ENCODE measurements around the gene DUT.

The DUT gene

DNA sequence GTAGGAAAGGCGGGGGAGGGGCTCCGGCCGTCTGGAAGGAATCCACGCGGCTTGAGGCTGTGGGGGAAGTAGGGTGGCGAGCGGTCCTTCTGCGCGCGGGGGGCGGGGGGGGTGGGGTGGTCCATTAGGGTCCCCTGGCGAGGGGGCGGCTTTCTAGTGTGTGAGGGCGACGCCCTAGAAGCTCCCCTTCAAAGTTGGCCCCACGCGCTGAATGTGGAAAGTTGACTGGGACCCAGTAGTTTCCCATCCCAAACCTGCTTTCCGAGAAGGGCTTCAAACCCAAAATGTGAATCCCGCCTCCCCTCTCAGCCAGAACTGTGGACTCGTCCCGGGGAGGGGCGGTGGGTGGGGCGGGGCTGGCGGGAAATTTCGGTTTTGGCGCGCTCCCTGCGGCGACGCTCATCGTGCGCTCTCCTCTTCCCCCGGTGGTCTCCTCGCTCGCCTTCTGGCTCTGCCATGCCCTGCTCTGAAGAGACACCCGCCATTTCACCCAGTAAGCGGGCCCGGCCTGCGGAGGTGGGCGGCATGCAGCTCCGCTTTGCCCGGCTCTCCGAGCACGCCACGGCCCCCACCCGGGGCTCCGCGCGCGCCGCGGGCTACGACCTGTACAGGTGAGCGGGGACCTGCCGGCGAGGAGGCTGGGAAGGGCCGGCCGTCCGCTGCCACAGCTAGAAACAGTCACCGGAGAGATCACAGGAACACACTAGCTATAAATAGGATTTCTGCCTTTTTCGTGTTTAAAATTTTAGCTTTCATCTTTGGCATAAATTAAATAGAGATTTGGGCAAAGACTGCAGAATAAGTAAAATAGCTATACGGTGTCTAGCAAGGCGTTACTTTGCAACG lies 790 bp downstream of the DUT start:
- no peak for DNase-seq

DNA sequence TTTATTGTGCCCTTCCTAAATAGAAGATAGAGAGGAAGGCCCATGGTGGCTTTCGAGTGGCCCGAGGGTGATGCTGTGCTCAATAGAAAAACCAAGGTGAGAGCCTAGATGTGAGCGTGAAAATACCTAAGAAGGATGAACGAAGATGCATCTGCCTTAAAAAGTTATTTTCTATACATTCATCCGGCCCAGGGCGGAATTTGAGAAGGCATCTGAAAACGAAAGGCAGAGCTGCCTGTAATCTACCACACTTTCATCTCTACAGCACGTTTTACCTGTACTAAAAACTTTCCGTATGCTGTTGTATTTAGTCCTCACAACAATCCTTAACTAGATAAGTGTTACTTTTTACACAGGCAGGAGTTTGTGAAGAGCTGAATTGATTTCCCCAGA lies 1.4 kb downstream of the DUT start:
- no peak for DNase-seq

GRCh38 chr15:48333540-48333939 lies 2.3 kb downstream of the DUT start:
- DNase-seq, result no peak

DNA sequence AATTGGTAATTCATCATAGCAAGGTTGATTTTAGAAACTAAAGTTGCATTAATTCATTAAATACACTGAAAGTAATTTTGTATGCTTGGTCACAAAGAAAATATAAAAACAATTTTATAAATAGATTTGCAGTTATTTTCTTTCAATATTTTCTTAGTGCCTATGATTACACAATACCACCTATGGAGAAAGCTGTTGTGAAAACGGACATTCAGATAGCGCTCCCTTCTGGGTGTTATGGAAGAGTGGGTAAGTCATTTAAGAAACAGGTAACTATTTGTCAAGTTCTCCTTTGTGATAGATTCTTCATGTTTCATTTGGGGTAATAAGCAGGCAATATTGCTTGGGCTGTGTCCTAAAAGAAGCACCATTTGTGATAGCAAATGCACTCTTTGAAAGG lies 3.0 kb downstream of the DUT start:
- no peak for DNase-seq

- no peak for DNase-seq
These were observed 5.7 kb downstream of the DUT start for GRCh38 chr15:48336940-48337339.

DNA sequence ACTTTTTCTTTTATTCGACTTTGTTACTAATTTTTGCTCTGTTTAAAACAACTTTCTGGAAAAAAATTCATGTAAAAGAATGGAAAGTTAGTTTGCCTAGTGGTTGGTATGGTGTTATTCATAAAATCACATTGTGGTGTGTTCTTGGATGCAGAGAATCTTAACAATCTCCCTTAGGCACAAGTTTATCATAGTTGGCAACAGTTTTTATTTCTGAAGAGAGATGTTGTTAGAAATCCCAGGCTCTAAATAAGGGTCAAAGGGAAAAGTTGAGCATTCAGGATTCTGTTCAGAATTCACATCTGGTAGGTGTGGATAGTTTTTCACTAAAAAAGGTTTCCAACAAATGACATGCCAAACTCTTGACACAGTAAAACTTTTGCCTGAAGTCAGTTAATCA lies 6.4 kb downstream of the DUT start:
- DNase-seq, result no peak

- DNase-seq, result no peak
These were observed 8.9 kb downstream of the DUT start for GRCh38 chr15:48340111-48340510.

DNA sequence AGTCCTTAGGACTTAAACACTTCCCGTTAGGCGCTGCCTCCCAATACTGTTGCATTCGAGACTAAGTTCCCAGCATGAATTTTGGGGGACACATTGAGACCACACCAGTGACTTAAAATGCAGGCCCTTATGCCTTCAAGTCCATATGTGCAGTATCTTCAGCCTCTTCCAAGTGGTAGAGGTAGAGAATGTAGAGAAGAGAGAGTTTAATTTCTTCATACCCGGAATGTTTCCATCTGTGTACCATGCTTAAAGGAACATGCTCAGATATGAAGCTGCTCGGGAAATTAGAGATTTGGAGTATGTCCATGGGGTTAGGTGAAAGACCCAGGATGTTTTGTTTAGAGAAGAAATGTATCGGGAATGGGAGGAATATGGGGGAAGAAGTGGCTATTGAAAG lies 12.6 kb downstream of the DUT start:
- no peak for DNase-seq

GRCh38 chr15:48345516-48345915 lies 14.3 kb downstream of the DUT start:
- DNase-seq, result no peak

- DNase-seq, result no peak
These were observed 21.3 kb downstream of the DUT start for GRCh38 chr15:48352474-48353072.

GRCh38 chr15:48354694-48355303 lies 23.6 kb downstream of the DUT start:
- DNase-seq, result no peak

- DNase-seq, result no peak
These were observed 24.1 kb downstream of the DUT start for GRCh38 chr15:48355377-48355776.

DNA sequence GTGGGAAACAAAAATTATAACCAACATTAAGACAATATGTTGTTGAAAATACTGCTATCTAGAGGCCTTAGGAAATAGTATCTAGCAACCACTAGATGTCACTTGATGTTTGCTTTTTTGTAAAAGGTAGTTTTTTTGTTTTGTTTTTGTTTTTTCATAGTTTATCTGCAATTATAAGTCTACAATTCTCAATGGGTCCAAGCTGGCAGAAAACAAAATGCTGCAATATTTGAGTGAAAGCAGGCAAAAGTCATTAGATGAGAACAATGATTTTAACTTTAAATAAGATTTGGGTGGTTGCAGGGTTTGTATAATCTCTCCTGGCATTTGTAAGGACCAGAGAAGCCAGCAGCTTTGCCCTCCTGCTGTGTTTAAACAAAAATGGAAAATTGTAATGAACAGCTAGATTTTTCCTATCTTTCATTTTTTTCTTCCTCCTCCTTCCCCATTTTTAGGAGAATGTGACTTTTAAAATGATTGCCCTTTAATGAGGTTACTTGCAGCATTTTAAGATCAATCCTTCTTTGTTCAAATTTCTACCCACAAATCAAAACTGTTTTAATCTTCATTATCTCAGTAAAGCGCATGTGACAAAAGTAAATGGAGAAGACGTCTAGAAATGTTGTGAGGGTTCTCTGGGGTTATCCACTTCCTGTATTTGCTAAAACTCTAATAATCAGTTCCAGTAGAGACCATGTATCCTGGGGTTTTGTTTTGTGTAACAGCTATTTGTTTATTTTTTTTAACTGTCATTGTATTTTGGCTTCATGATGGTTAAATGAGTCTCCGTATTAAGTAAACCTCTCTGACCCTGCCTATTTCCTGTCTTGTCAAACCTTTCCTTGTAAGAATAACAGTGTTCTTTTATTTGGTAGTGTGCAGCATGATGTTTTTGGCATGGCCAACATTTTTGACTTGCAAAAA lies 27.3 kb downstream of the DUT start:
- no peak for DNase-seq

- no peak for DNase-seq
These were observed 29.6 kb downstream of the DUT start for GRCh38 chr15:48360841-48361240.

DNA sequence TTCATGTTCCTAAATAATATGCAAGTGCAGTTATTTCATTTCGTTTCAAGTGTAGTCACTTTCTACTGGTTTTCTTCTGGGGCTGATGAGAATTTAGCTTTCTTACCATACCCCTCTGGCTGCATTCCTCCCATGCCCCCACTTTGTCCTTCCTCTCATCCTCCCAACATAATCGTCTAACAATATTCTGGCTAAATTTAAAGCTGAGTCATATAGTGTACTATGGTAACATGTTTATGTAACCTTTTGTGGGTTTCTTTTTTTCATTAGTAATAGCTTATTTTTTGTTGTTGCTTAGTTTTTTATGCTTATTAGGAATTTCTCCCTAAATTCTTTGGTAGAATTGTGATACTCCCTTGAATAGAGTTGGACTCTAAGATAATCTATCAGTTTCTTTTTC lies 30.5 kb downstream of the DUT start:
- no peak for DNase-seq

- no peak for DNase-seq
These were observed 32.2 kb downstream of the DUT start for GRCh38 chr15:48363474-48363873.

DNA sequence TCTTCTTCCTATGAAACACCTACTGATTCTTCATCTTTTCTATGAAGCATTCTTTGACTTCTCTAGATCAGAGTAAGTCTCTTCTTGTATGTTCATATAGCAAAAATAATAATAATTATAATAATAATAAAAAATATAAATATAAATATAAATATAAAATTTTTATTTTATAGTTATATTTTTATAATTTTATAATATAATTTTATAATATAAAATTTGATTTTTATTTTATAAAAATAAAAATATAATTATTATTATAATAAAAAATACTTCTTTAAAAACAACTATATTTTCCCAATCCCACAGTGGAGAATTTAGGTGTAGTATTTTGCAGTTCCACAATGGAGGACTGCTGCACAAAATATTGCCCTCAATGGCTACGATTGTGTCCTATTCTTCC lies 34.3 kb downstream of the DUT start:
- DNase-seq, result no peak

GRCh38 chr15:48366584-48367312 lies 35.5 kb downstream of the DUT start:
- no peak for DNase-seq

- DNase-seq, result no peak
These were observed 36.3 kb downstream of the DUT start for GRCh38 chr15:48367483-48367882.

- DNase-seq, result no peak
These were observed 39.2 kb downstream of the DUT start for GRCh38 chr15:48370460-48370859.

DNA sequence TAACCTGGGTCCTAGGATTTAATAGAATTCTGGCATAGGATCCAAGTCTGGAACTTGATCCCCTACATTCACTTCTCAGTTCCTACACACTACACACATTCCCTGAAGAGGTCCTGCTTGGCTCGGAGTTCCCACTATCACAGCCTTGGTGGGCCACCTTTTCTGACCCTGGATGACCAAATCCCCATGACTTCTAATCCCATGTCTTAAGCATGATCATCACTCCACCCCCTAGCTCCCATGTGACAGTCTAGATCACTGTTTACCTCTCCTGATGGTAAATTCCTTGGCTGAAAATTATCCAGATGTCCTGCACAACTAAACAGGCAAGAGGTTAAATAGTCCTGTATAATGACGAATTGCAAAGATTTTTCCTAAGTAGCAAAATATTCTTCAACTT lies 40.3 kb downstream of the DUT start:
- no peak for DNase-seq

- no peak for DNase-seq
These were observed 40.7 kb downstream of the DUT start for GRCh38 chr15:48371961-48372360.

Data from NCI-H1436 treated with DMSO at 0.1 percent for 48 hours (cell line).